Measurements from ENCODE around the gene MYL10. TPM values are rescaled to one million over a fixed set of nuclear protein-coding genes. Genes with fewer than 3 reads are reported as not detected.

MYL10 gene
- total and polyA plus RNA-seq, 2 of the 8 experiments (the other 6 are each of a cell fraction or from before 2014, with no cell fraction given): 0.18 TPM; not detected in 1

- Histone ChIP-seq H3K14ac (ENCODE audit: insufficient read length) (no peak overlapping the region), H2BK5ac (ENCODE audit: low read depth, low read length) (no peak overlapping the region), H3K9me3 (ENCODE audit: insufficient read depth in 2 of 2, low read depth in 1 of 2, low read length in 1 of 2) (no peaks in the 10 kb centered on the region), H3K23ac (ENCODE audit: insufficient read length) (no peak overlapping the region), H2BK12ac (ENCODE audit: low read depth, low read length) (no peak overlapping the region), H4K5ac (ENCODE audit: insufficient read length, low read depth, low read length) (no peak overlapping the region), H3K18ac (ENCODE audit: extremely low read depth, low read length) (no peak overlapping the region), H2AFZ (ENCODE audit: low read length) (no peak overlapping the region), H2AK5ac (ENCODE audit: low read depth, low read length) (no peak overlapping the region), H3K4me2 (ENCODE audit: insufficient read depth in 1 of 2, low read depth in 2 of 2, low read length in 2 of 2) (no peak overlapping the region), H3K79me2 (ENCODE audit: control insufficient read depth in 1 of 2, insufficient read depth in 2 of 2, low read length in 2 of 2) (no peaks in the 10 kb centered on the region), H3K4me1 (replicated peaks in 1 of 4; ENCODE audit: control insufficient read depth in 3 of 4, insufficient read depth in 4 of 4, low read length in 3 of 4) (no peaks in the 10 kb centered on the region), H3K56ac (replicated peaks; ENCODE audit: insufficient read length, low read depth, low read length) (no peak overlapping the region), H3K27me3 (replicated peaks in 1 of 4; ENCODE audit: control insufficient read depth in 3 of 4, extremely low read depth in 1 of 4, insufficient read depth in 3 of 4, low read length in 3 of 4) (no peaks in the 10 kb centered on the region; a peak in 1 of 7 replicates), H3K9ac (replicated peaks in 1 of 4; ENCODE audit: extremely low read depth in 1 of 4, low read depth in 3 of 4, low read length in 3 of 4) (no peak overlapping the region), H3K4me3 (ENCODE audit: extremely low read depth in 1 of 4, insufficient read depth in 2 of 4, low read depth in 3 of 4, low read length in 4 of 4) (no peak overlapping the region), H4K91ac (replicated peaks; ENCODE audit: insufficient read length, low read length) (no peak overlapping the region), H3K23me2 (ENCODE audit: low read depth, low read length) (peaks cover 5% of the 10 kb centered on the region; the same call in 1 of the 2 replicates), H2BK120ac (replicated peaks; ENCODE audit: low read depth, low read length) (no peak overlapping the region), H4K8ac (ENCODE audit: extremely low read depth, insufficient read depth, low read length) (peak overlapping the region; percentile 63; the same call in 1 of the 2 replicates), H4K20me1 (replicated peaks in 1 of 2; ENCODE audit: control insufficient read depth in 1 of 2, insufficient read depth in 2 of 2, low read length in 2 of 2) (peaks cover 0 to 5% of the 10 kb centered on the region in 2 experiments), H3K4ac (replicated peaks; ENCODE audit: insufficient read length, low read depth, low read length) (no peak overlapping the region), H2BK15ac (ENCODE audit: low read length) (no peak overlapping the region), H3K79me1 (ENCODE audit: low read depth, low read length) (no peaks in the 10 kb centered on the region), H3K36me3 (ENCODE audit: control insufficient read depth in 2 of 4, insufficient read depth in 4 of 4, low read length in 3 of 4) (no peaks in the 10 kb centered on the region), H3K27ac (ENCODE audit: low read depth, low read length) (no peak overlapping the region), H2BK20ac (ENCODE audit: low read length) (no peak overlapping the region)
- TF ChIP-seq EZH2 (IDR thresholded peaks at IDR 0.05; ENCODE audit: low read depth, low read length, severe bottlenecking): no peak
- no peak for TF ChIP-seq RXRA (IDR thresholded peaks at IDR 0.05; ENCODE audit: insufficient read depth, low read depth, low read length)
- no peak for TF ChIP-seq POLR2A (IDR thresholded peaks at IDR 0.05; ENCODE audit: control extremely low read depth in 1 of 2, low read depth in 2 of 2, low read length in 2 of 2)
- no peak for TF ChIP-seq CHD2 (IDR thresholded peaks at IDR 0.05; ENCODE audit: low read length)
- no peak for TF ChIP-seq RFX5 (IDR thresholded peaks at IDR 0.05; ENCODE audit: borderline replicate concordance, low read depth, low read length)
- TF ChIP-seq BCL11A (IDR thresholded peaks at IDR 0.05; ENCODE audit: low read depth in 2 of 2, low read length in 2 of 2): no peak
- TF ChIP-seq SP2 (IDR thresholded peaks at IDR 0.05; ENCODE audit: low read length): no peak
- TF ChIP-seq, protein P1, sequence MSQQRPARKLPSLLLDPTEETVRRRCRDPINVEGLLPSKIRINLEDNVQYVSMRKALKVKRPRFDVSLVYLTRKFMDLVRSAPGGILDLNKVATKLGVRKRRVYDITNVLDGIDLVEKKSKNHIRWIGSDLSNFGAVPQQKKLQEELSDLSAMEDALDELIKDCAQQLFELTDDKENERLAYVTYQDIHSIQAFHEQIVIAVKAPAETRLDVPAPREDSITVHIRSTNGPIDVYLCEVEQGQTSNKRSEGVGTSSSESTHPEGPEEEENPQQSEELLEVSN (IDR thresholded peaks at IDR 0.05): no peak
- TF ChIP-seq GABPA (IDR thresholded peaks at IDR 0.05; ENCODE audit: borderline replicate concordance, insufficient read depth, low read length): no peak
- no peak for TF ChIP-seq SIRT6 (IDR thresholded peaks at IDR 0.05; ENCODE audit: low read length)
- no peak for TF ChIP-seq CTBP2 (IDR thresholded peaks at IDR 0.05; ENCODE audit: borderline replicate concordance, insufficient read depth, insufficient read length, low read length)
- TF ChIP-seq YY1 (IDR thresholded peaks at IDR 0.05; ENCODE audit: low read depth, low read length): no peak
- FAIRE-seq (no peak), DNase-seq (ENCODE audit: low read depth in 1 of 2, low spot score in 2 of 2) (peak in 1 of 2 experiments; percentile 29)
- WGBS, 2 experiments (ENCODE audit: extremely low coverage in 1 of 2, insufficient coverage in 1 of 2, insufficient read length in 1 of 2, insufficient replicate concordance in 2 of 2, low coverage in 1 of 2, low lambda C conversion rate in 2 of 2, missing lambda C conversion rate in 1 of 2): 88% methylated on average over 14 of the region's 15 CpGs; no CpG with 5 or more reads in 1 of the 2 experiments
- POLR2A ChIA-PET (ENCODE audit: partially characterized antibody): interaction anchor here (1.0 kb wide), 1 partner anchor 263 kb away, joined by 3 read pairs; no protein-coding TSS in a partner anchor
- CTCF ChIA-PET (ENCODE audit: partially characterized antibody): interaction anchor here (0.6 to 2.7 kb wide), 6 partner anchors 12 to 126 kb away, joined by 3 to 8 read pairs (median 3); no protein-coding TSS in a partner anchor
Observed at GRCh38 chr7:101589976-101590662, 39.0 kb downstream of the MYL10 start.
